NCI-H187 treated with DMSO at 0.1 percent for 48 hours (cell line): Measurements from ENCODE around the gene RASGRP3.

ENCODE experiments used
- DNase-seq: peaks from one replicate; lab custom pipeline; 2025; lab: John Stamatoyannopoulos, UW

The RASGRP3 gene

GRCh38 chr2:33583194-33583938 is 106.9 kb downstream of the RASGRP3 start:
- DNase-seq = no peak

DNA sequence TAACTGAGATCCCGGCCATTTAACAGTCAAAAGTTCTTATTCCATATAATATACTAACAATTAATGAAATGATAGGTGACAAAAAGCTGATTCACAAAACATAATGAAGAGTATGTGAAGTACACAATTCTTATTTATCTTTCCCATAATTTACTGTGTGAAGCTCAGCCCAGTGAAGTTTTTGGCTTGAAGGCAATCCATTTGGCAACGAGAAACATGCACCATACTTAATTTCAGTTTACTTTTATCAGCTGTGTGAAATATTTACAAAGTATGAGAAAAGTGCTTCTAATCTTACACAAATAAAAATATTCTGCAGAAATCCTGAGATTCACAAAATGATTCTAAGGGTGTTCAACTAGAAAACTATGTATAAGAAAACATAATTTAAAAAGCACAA is 110.3 kb downstream of the RASGRP3 start:
- DNase-seq = no peak

- no peak for DNase-seq
Measured at GRCh38 chr2:33588232-33588631, 111.8 kb downstream of the RASGRP3 start.

DNA sequence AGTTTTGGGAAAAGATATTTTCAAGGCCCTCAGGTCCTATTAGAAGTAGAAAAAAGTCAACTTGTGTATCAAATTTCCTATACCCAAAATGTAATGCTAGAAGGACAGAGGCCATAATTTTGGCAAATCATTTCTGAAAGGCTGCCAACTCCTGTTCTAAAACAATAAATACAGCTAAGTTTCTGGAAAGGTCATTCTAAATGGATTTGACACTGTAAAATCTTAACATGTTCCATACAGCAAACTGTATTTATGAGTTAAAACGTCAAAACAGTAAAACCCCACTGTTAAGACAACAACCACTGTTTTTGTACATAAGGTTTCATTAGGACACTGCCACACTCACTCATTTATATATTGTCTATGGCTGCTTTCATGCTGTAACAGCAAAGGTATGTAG is 113.0 kb downstream of the RASGRP3 start:
- DNase-seq = no peak

- no peak for DNase-seq
Measured at GRCh38 chr2:33595385-33595784, 118.9 kb downstream of the RASGRP3 start.

- DNase-seq = no peak
Measured at GRCh38 chr2:33597026-33597425, 120.6 kb downstream of the RASGRP3 start.

GRCh38 chr2:33598561-33599174 is 122.2 kb downstream of the RASGRP3 start:
- DNase-seq = no peak

DNA sequence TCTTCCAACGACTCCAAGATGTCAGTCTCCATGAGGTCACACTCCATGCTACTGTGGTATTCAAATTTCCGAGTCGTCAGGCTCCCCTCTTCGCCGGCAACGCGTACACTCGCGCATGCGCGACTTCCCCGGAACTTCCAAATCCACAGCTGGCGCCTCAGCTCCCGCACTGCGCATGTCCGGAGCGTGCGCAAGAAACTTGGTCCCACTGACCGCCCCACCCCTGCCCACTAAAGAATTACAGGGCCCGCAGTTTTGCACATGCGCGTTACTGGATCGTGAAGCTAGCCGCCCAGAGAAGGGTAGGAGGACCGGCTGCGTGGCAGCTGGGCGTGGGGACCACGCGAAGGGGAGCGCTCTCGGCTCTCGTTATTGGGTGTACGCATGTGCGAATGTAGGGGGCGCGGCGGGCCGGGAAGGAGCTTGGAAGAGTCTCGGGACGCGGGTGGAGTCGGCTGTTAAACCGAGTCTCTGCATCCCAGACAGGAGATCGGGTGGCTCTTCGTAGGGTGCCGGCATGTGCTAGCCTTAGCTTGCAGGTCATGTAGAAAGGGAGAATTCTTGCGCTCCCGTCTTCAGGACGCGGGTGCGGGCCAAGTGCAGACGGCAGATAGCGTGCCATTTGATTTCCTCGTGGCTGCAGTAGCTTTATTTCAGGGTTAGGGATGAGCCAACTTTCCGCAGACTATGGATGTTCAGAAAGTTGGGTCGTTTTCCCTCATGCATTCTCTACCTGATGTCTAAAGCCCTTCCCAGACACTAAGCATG is 122.9 kb downstream of the RASGRP3 start, which contains the start of gene FAM98A:
FAM98A (minus strand) TSS at position 125 of the 768 bp plus-strand sequence; CDS start at position 47, 78 bp downstream.
- DNase-seq = peak; percentile 96

- DNase-seq = no peak
Measured at GRCh38 chr2:33599943-33600192, 123.4 kb downstream of the RASGRP3 start.

- DNase-seq = no peak
Measured at GRCh38 chr2:33602201-33602830, 125.9 kb downstream of the RASGRP3 start.

GRCh38 chr2:33603416-33603815 is 127.0 kb downstream of the RASGRP3 start:
- DNase-seq = no peak

- DNase-seq = no peak
Measured at GRCh38 chr2:33605056-33605455, 128.6 kb downstream of the RASGRP3 start.

GRCh38 chr2:33606100-33606499 is 129.7 kb downstream of the RASGRP3 start:
- no peak for DNase-seq

GRCh38 chr2:33606622-33607021 is 130.2 kb downstream of the RASGRP3 start:
- DNase-seq = no peak

GRCh38 chr2:33607251-33607721 is 130.8 kb downstream of the RASGRP3 start:
- no peak for DNase-seq

- DNase-seq = no peak
Measured at GRCh38 chr2:33607905-33608304, 131.5 kb downstream of the RASGRP3 start.

DNA sequence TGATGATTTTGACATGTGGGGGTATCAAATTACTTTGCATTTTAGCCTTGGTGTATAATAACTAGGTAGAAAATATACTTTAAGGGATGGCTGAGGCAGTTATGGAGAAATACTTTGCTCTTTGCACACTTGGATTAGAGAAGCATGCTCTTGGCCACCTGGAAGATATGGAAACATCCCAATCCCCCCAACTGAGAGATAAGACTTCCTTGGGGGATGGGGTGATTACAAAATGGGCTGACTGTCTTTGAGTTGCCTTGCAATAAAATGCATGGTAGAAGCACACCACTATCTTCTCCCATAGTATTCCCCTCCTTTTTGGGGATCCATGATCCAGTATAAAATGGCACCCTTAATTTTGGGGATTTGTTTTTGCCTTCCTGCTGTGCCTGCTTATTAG is 137.7 kb downstream of the RASGRP3 start:
- no peak for DNase-seq
